K562 (cell line): Measurements from ENCODE around the gene MTCL3.
A peak's percentile ranks its signal among the peaks of the same experiment; 100 is the strongest.

Experiments
- ATAC-seq: fragments of 200-7000 bp; cut with Tn5 transposase; 3 replicates; pipeline ENCODE4 v1.9.1; 2020; ENCODE audit warnings: moderate library complexity
- BruUV-seq: library from RNA; stranded (reverse); fragments of 400-500 nt; replicated peaks from 2 replicates; lab custom pipeline; 2021; lab: Mats Ljungman, UMichigan
- CTCF ChIA-PET: fragments of 300-600 bp; formaldehyde crosslinking; extraction: SDS; loops from one replicate; lab custom pipeline; 2021; ENCODE audit warnings: low intra/inter-chr PET ratio; lab: Yijun Ruan, JAX
- POLR2A ChIA-PET: fragments of 300-600, 350-650 bp; sonication (Branson Sonifier 250); formaldehyde crosslinking; extraction: SDS; loops from one replicate; lab custom pipeline; 2021; ENCODE audit warnings: antibody characterized with exemption, inconsistent platforms; lab: Yijun Ruan, JAX
- DNase-seq, 4 experiments: peaks; one replicate each; pipeline versions ENCODE4 v3.0.0 to v3.0.0-alpha.2; 2011 to 2018; ENCODE audit warnings: low spot score in 3 of 4, mixed read lengths in 3 of 4; ENCODE audit errors: extremely low read depth in 1 of 4
- FAIRE-seq: peaks from 2 replicates; lab custom pipeline; 2011; peaks lifted over from hg19 to GRCh38; lab: Jason Lieb, UNC
- H2AFZ ChIP-seq: 2 replicates; pipeline ENCODE4 v1.6.0; 2011; ENCODE audit warnings: low read depth, low read length, control low read depth, inconsistent platforms
- H3K27ac ChIP-seq: fragments of 200-600 bp; 3 replicates; pipeline ENCODE4 v1.8.0; 2011; ENCODE audit warnings: low read depth, mild to moderate bottlenecking, control low read depth, inconsistent platforms, low read length, moderate library complexity, mixed read lengths; ENCODE audit errors: extremely low read depth
- H3K27me3 ChIP-seq, 2 experiments: fragments of 300-600 bp in 1 of 2; 2 replicates in 1 of 2; 3 replicates in 1 of 2; pipeline versions ENCODE4 v1.6.0 to v1.8.0; 2011; ENCODE audit warnings: inconsistent platforms in 2 of 2, low read length in 2 of 2, mild to moderate bottlenecking in 1 of 2, mixed read lengths in 1 of 2, moderate library complexity in 1 of 2; ENCODE audit not compliant: control insufficient read depth in 2 of 2, insufficient read depth in 2 of 2
- H3K36me3 ChIP-seq: fragments of 300-600 bp; 3 replicates; pipeline ENCODE4 v1.8.0; 2011; ENCODE audit warnings: mild to moderate bottlenecking, low read length, inconsistent platforms; ENCODE audit not compliant: control insufficient read depth, insufficient read depth
- H3K4me1 ChIP-seq, 2 experiments: fragments of 200-600 bp in 1 of 2; replicated peaks in 1 of 2; 2 replicates in 1 of 2; 3 replicates in 1 of 2; pipeline versions ENCODE4 v1.5.1 to v1.8.0; 2011; ENCODE audit warnings: inconsistent platforms in 2 of 2, low read length in 2 of 2, mild to moderate bottlenecking in 1 of 2, mixed read lengths in 1 of 2, moderate library complexity in 1 of 2; ENCODE audit not compliant: control insufficient read depth in 2 of 2, insufficient read depth in 2 of 2
- H3K4me2 ChIP-seq: 2 replicates; pipeline ENCODE4 v1.6.1; 2011; ENCODE audit warnings: low read length, control low read depth, inconsistent platforms, mixed read lengths; ENCODE audit not compliant: insufficient read depth
- H3K4me3 ChIP-seq: fragments of 200-600 bp; sonication (generic), shearing (Covaris generic); 2 replicates; pipeline ENCODE4 v1.5.1; 2016; ENCODE audit warnings: control low read depth, inconsistent platforms
- H3K79me2 ChIP-seq: fragments of 200-600 bp; 3 replicates; pipeline ENCODE4 v1.8.0; 2011; ENCODE audit warnings: low read length, inconsistent platforms; ENCODE audit not compliant: control insufficient read depth, insufficient read depth
- H3K9ac ChIP-seq, 2 experiments: 2 replicates each; pipeline versions ENCODE4 v1.6.0 to v1.6.1; 2011; ENCODE audit warnings: low read depth in 2 of 2, low read length in 2 of 2, control low read depth in 1 of 2, inconsistent platforms in 1 of 2, mild to moderate bottlenecking in 1 of 2, mixed read lengths in 1 of 2; ENCODE audit not compliant: insufficient read depth in 1 of 2
- H3K9me1 ChIP-seq: one replicate; pipeline ENCODE4 v1.6.0; 2011; ENCODE audit warnings: inconsistent platforms, mild to moderate bottlenecking, low read length, moderate library complexity; ENCODE audit not compliant: control insufficient read depth, insufficient read depth
- H3K9me3 ChIP-seq: replicated peaks from 2 replicates; pipeline ENCODE4 v1.5.1; 2011; ENCODE audit warnings: low read depth, low read length, inconsistent platforms; ENCODE audit not compliant: control insufficient read depth, insufficient read depth
- H4K20me1 ChIP-seq: replicated peaks from 2 replicates; pipeline ENCODE4 v1.6.1; 2011; ENCODE audit warnings: low read length, inconsistent platforms, mixed read lengths; ENCODE audit not compliant: control insufficient read depth, insufficient read depth
- CEBPB ChIP-seq: fragments of 450-650 bp; IDR thresholded peaks from 2 replicates; pipeline ENCODE4 v1.6.1; 2016; ENCODE audit warnings: missing genetic modification characterization, missing compliant biosample characterization
- CEBPG ChIP-seq, 3 experiments: fragments of 200-800 bp in 1 of 3; sonication (Bioruptor generic) in 1 of 3; sonication (generic) in 1 of 3; formaldehyde crosslinking in 1 of 3; IDR thresholded peaks in 2 of 3; conservative IDR thresholded peaks in 1 of 3; 2 replicates each; pipeline versions ENCODE4 v1.6.1 to v1.8.0; 2016 to 2022; ENCODE audit warnings: missing compliant biosample characterization in 2 of 3, missing genetic modification characterization in 2 of 3, mild to moderate bottlenecking in 1 of 3, missing genetic modification reagents in 1 of 3
- CHCHD3 ChIP-seq: fragments of 250-450 bp; sonication (Bioruptor Pico); IDR thresholded peaks from 2 replicates; pipeline ENCODE4 v2.1.2; 2022; ENCODE audit warnings: mild to moderate bottlenecking
- ELK1 ChIP-seq: sonication (generic); formaldehyde crosslinking; IDR thresholded peaks from 2 replicates; pipeline ENCODE4 v1.8.1; 2022; ENCODE audit warnings: missing genetic modification reagents
- HIVEP1 ChIP-seq: fragments of 250-450 bp; sonication (Bioruptor Pico); IDR thresholded peaks from 2 replicates; pipeline ENCODE4 v1.4.0; 2020; ENCODE audit warnings: mild to moderate bottlenecking
- ID3 ChIP-seq, 2 experiments: fragments of 250-450 bp in 1 of 2; fragments of 450-650 bp in 1 of 2; sonication (Bioruptor Pico) in 1 of 2; IDR thresholded peaks; 2 replicates each; pipeline versions ENCODE4 v1.6.1 to v1.8.0; 2016 to 2021; ENCODE audit warnings: mild to moderate bottlenecking in 2 of 2, moderate library complexity in 2 of 2, missing compliant biosample characterization in 1 of 2, missing genetic modification characterization in 1 of 2
- RBFOX2 ChIP-seq: fragments of 200-400 bp; formaldehyde crosslinking; IDR thresholded peaks from 2 replicates; pipeline ENCODE4 v1.6.1; 2017; ENCODE audit warnings: low read depth, mild to moderate bottlenecking, low read length, moderate library complexity
- SETDB1 ChIP-seq: IDR thresholded peaks from one replicate; pipeline ENCODE4 v1.6.1; 2012; ENCODE audit warnings: low read length, control low read depth, inconsistent platforms
- ZNF263 ChIP-seq: sonication (generic); formaldehyde crosslinking; IDR thresholded peaks from 2 replicates; pipeline ENCODE4 v1.8.0; 2022; ENCODE audit warnings: mild to moderate bottlenecking, missing genetic modification reagents, borderline replicate concordance
- ZNF76 ChIP-seq: fragments of 250-450 bp; sonication (Bioruptor Pico); IDR thresholded peaks from 2 replicates; pipeline ENCODE4 v1.4.0; 2020; ENCODE audit warnings: mild to moderate bottlenecking, moderate library complexity, borderline replicate concordance
- WGBS: fragments of 100-300 bp; shearing (Covaris generic); methylation state at CpG from one replicate; pipeline ENCODE4 v1.1.6; 2016; ENCODE audit warnings: low coverage, mixed read lengths; ENCODE audit not compliant: insufficient coverage; ENCODE audit errors: missing lambda C conversion rate; 5-methylcytosine and 5-hydroxymethylcytosine counted together
- in situ Hi-C: fragments of 300-500 bp; cut with MboI; formaldehyde crosslinking; loops from 4 replicates; pipeline ENCODE4 v1.15.0; 2018; ENCODE audit warnings: inconsistent platforms, mixed read lengths
- intact Hi-C: fragments of 100-400 bp; cut with micrococcal nuclease; formaldehyde crosslinking; loops from 2 replicates; pipeline ENCODE4 v1.14.2; 2022
- TF ChIP-seq, protein P1 (sequence below): fragments of 250-450 bp; sonication (Bioruptor Pico); IDR thresholded peaks from 2 replicates; pipeline ENCODE4 v1.6.1; 2021; ENCODE audit warnings: mild to moderate bottlenecking

Gene MTCL3

DNA sequence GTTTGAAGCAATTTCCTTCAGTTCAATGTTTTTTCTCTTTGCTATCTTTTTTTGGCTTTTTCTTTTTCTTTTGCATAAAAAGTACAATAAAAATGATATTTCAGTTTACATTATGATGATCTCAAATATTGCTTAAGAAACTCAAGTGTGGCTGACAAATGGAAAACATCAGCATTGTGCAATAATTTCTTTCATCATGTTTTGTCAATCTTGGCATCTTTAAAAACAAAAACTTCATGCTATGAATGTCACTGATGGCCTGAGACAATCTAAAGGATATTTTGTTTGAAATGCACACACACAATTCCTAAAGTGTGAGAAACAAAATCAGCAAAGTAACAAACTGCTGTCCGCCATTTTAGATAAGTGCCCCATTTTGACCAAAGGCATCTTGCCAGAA is 13.9 kb upstream of the MTCL3 start:
- intact Hi-C loops (no loop called here), in situ Hi-C loops (no loop called here)
- ATAC-seq (no peak), FAIRE-seq (no peak), DNase-seq (no peak)
- Histone ChIP-seq H3K27me3 (no peaks in the 10 kb centered on the region), H3K79me2 (no peaks in the 10 kb centered on the region), H3K4me3 (no peak overlapping the region), H3K9ac (no peak overlapping the region), H4K20me1 (no peaks in the 10 kb centered on the region), H2AFZ (no peak overlapping the region), H3K9me3 (no peaks in the 10 kb centered on the region), H3K36me3 (no peaks in the 10 kb centered on the region), H3K4me2 (no peak overlapping the region), H3K4me1 (no peaks in the 10 kb centered on the region), H3K9me1 (no peaks in the 10 kb centered on the region), H3K27ac (no peak overlapping the region)
- TF ChIP-seq CEBPG (CRISPR knock-in tag; IDR thresholded peaks at IDR 0.05) (no peak), CEBPG (tag; conservative IDR thresholded peaks at IDR 0.05 in 1 of 2, IDR thresholded peaks at IDR 0.05 in 1 of 2) (peak; percentile 38 to 88; a peak in 3 of 4 replicates), CEBPB (peak; percentile 79), ZNF76 (CRISPR knock-in tag) (no peak)
- WGBS: 10% methylated on average over 1 of the region's 1 CpG
- ChIA-PET POLR2A (no interaction called here), CTCF (interaction anchor here (0.6 kb wide), 1 partner anchor 341 kb away, joined by 3 read pairs; no protein-coding TSS in a partner anchor)
- no TSS peak for BruUV-seq

- no peak for FAIRE-seq
- Histone ChIP-seq H3K4me1 (no peaks in the 10 kb centered on the region), H3K36me3 (no peaks in the 10 kb centered on the region), H3K27me3 (peaks cover 0 to 10% of the 10 kb centered on the region in 2 experiments; a peak in 2 of 5 replicates), H4K20me1 (no peaks in the 10 kb centered on the region), H3K9me3 (no peaks in the 10 kb centered on the region), H3K79me2 (no peaks in the 10 kb centered on the region), H3K27ac (no peak overlapping the region), H3K9me1 (no peaks in the 10 kb centered on the region), H3K4me2 (no peak overlapping the region), H3K4me3 (no peak overlapping the region), H3K9ac (no peak overlapping the region), H2AFZ (no peak overlapping the region)
- WGBS: 0% methylated on average over 1 of the region's 1 CpG
- intact Hi-C loops (no loop called here), in situ Hi-C loops (no loop called here)
- ChIA-PET CTCF (no interaction called here), POLR2A (no interaction called here)
- ATAC-seq: no peak
- BruUV-seq: no TSS peak
- DNase-seq: no peak
- TF ChIP-seq CHCHD3 (no peak), ELK1 (CRISPR knock-in tag) (no peak), RBFOX2 (no peak), HIVEP1 (CRISPR knock-in tag) (no peak), ID3 (CRISPR knock-in tag; IDR thresholded peaks at IDR 0.05) (no peak), ID3 (tag; IDR thresholded peaks at IDR 0.05) (no peak), ZNF263 (CRISPR knock-in tag) (no peak), SETDB1 (no peak)
- TF ChIP-seq, protein P1, sequence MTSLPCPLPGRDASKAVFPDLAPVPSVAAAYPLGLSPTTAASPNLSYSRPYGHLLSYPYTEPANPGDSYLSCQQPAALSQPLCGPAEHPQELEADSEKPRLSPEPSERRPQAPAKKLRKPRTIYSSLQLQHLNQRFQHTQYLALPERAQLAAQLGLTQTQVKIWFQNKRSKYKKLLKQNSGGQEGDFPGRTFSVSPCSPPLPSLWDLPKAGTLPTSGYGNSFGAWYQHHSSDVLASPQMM (CRISPR knock-in tag): no peak
Observed at GRCh38 chr6:127522714-127523113, 3.6 kb upstream of the MTCL3 start.
